Left renal pelvis (tissue), 4 donors: ENCODE data around the gene FOLR2. TPM values are rescaled to one million over a fixed set of nuclear protein-coding genes. Genes with fewer than 3 reads are reported as not detected.
"Not testable (repeated sequence)": the region's sequence is repeated elsewhere in the genome, so short reads cannot be mapped to it uniquely, and the experiment has no call there.

Experiments
- DNase-seq, 4 donors: peaks; one replicate each; pipeline ENCODE4 v3.0.0-alpha.2; 2013; ENCODE audit warnings: low read depth in 4 of 4, low spot score in 3 of 4
- polyA plus RNA-seq, 4 donors: library from polyadenylated mRNA; unstranded; fragments of 120-200 nt; gene quantifications; one replicate each; pipeline ENCODE4 v1.2.1, GENCODE V29; 2013; ENCODE audit not compliant: insufficient read length in 4 of 4

FOLR2 gene
- polyA plus RNA-seq, 4 donors, result 10.4 to 44.4 (median 12.1) TPM

GRCh38 chr11:72204886-72205285 is 11.7 kb upstream of the FOLR2 start:
- DNase-seq, result no peak

GRCh38 chr11:72206794-72207193 is 9.8 kb upstream of the FOLR2 start:
- DNase-seq, result not testable (repeated sequence)

- DNase-seq, result no peak
Observed at GRCh38 chr11:72208281-72208680, 8.3 kb upstream of the FOLR2 start.

- no peak for DNase-seq
Observed at GRCh38 chr11:72209101-72209500, 7.5 kb upstream of the FOLR2 start.

GRCh38 chr11:72217841-72218240 is 1.2 kb downstream of the FOLR2 start:
- no peak for DNase-seq

GRCh38 chr11:72218251-72218745 is 1.7 kb downstream of the FOLR2 start:
- no peak for DNase-seq

GRCh38 chr11:72220696-72221363 is 4.2 kb downstream of the FOLR2 start:
- DNase-seq, result no peak

- no peak for DNase-seq
Observed at GRCh38 chr11:72221386-72222075, 4.9 kb downstream of the FOLR2 start.

- no peak for DNase-seq
Observed at GRCh38 chr11:72222106-72222891, 5.7 kb downstream of the FOLR2 start.

GRCh38 chr11:72222907-72223614 is 6.5 kb downstream of the FOLR2 start:
- peak; percentile 87 to 94 (median 92) for DNase-seq

GRCh38 chr11:72223615-72224563 is 7.3 kb downstream of the FOLR2 start:
- DNase-seq, result peak in 1 of 4 donors; percentile 65

- DNase-seq, result no peak
Observed at GRCh38 chr11:72224564-72225410, 8.2 kb downstream of the FOLR2 start, which contains the start of gene INPPL1. Gene INPPL1 (plus strand): TSS chr11:72224767. CDS start chr11:72224985, 218 bp downstream.

GRCh38 chr11:72225411-72225951 is 8.9 kb downstream of the FOLR2 start:
- DNase-seq, result no peak

GRCh38 chr11:72226701-72227100 is 10.1 kb downstream of the FOLR2 start:
- no peak for DNase-seq

- no peak for DNase-seq
Observed at GRCh38 chr11:72227316-72228228, 11.0 kb downstream of the FOLR2 start.

GRCh38 chr11:72228229-72228843 is 11.7 kb downstream of the FOLR2 start:
- DNase-seq, result no peak

GRCh38 chr11:72228844-72229231 is 12.2 kb downstream of the FOLR2 start:
- no peak for DNase-seq
